RKO (cell line): ENCODE data around the gene ZNF558.
"Not testable (repeated sequence)": the region's sequence is repeated elsewhere in the genome, so short reads cannot be mapped to it uniquely, and the experiment has no call there.

ENCODE experiments used
- DNase-seq: peaks from one replicate; pipeline ENCODE4 v3.0.0-alpha.2; 2016; ENCODE audit warnings: low spot score

The ZNF558 gene

DNA sequence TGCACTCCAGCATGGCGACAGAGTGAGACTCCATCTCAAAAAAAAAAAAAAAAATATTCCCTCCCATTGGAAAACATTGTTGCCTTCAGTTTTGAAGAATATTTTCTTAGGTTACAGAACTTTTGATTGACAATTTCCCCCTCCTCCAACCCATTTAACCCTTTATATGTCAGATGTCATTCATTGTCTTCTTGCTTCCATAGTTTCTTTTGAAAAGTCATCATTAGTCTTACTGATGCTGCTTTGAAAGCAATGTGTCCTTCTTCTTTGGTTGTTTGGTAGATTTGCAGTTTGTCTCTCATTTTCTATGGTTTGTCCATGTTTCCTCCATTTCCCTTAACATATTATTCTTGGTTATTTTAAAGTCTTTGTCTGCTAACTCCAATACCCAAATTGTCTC, 25.4 kb downstream of the ZNF558 start:
- no peak for DNase-seq

DNA sequence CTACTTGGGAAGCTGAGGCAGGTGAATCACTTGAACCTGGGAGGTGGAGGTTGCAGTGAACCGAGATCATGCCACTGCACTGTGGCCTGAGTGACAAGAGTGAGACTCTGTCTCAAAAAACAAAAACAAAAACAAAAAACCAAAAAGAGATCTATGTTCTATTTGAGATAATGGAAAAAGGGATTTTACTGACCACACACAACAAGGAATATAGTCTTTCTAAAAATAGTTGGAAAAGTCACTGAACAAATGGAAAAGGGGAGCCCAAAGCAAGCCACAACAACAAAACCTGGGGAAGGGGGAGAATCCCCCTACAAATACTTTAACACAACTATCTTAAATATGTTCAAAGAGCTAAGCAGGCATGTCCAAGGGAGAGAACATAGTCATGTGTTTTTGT, 37.3 kb downstream of the ZNF558 start:
- DNase-seq = no peak

DNA sequence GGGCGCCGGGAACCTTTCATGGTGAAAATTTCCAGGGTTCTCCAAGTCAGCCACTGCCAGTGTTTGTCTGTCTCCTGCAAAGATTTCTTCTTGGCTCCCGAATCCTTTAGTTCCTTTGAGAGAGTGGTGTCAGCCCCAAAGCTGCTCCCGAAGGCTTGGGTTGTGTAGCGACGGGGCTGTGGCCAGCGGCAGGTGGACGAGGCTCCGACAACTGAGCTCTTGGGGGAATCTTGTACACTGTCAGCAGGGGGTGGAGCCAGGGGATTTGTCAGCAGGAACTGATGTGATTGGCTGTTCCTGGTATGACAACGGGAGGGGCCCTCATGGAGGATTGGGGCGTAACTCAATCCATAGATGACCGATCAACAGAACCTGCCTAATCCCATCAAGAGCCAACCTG, 58.5 kb downstream of the ZNF558 start:
- not testable (repeated sequence) for DNase-seq

- not testable (repeated sequence) for DNase-seq
These were observed 62.8 kb downstream of the ZNF558 start for GRCh38 chr19:8769265-8769664.

DNA sequence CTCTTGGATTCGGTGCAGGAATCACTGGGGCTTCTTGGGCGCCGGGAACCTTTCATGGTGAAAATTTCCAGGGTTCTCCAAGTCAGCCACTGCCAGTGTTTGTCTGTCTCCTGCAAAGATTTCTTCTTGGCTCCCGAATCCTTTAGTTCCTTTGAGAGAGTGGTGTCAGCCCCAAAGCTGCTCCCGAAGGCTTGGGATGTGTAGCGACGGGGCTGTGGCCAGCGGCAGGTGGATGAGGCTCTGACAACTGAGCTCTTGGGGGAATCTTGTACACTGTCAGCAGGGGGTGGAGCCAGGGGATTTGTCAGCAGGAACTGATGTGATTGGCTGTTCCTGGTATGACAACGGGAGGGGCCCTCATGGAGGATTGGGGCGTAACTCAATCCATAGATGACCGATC, 64.8 kb downstream of the ZNF558 start:
- not testable (repeated sequence) for DNase-seq
